Measurements from ENCODE around the gene FAM50B.

The FAM50B gene

DNA sequence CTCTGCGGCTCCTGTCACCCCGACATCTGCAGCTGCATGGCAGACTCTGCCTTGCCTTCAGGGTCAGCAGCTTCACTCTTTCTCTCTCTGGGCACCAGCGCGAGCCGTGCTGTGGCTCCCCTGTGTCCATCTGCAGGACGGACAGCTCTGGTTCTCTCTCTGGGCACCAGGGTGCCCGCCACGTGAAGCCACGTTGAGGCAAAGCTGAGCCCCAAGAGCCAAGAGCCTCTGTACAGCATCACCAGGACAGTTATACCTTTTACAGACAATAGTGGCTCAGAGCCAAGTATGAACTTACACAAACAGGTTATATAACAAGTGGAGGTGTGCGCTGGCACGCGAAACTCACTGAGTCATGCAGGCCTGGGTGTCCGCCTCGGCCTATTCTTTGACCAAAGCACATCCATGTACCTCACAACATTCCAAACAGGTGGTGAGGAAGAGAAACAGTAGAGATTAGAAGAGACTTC is 50.8 kb downstream of the FAM50B start:
- H2AFZ ChIP-seq (ENCODE audit: low read length), result no peak overlapping the region
- H3K36me3 ChIP-seq (replicated peaks in 1 of 2; ENCODE audit: control insufficient read depth in 2 of 2, insufficient read depth in 2 of 2, low read length in 2 of 2), result no peaks in the 10 kb centered on the region
- no peak overlapping the region for H3K27ac ChIP-seq (replicated peaks; ENCODE audit: low read length)
- no peaks in the 10 kb centered on the region for H3K79me1 ChIP-seq (ENCODE audit: low read depth, low read length)
- no peak overlapping the region for H4K8ac ChIP-seq (ENCODE audit: low read depth, low read length)
- H2BK120ac ChIP-seq (ENCODE audit: low read depth, low read length), result peak overlapping the region; percentile 75
- H2AK5ac ChIP-seq (ENCODE audit: low read depth, low read length), result no peak overlapping the region
- DNase-seq (ENCODE audit: low spot score), result no peak
- no peak overlapping the region for H2BK5ac ChIP-seq (ENCODE audit: low read length)
- no peak overlapping the region for H3K4ac ChIP-seq (ENCODE audit: low read length)
- H3K18ac ChIP-seq (ENCODE audit: low read length), result peak overlapping the region; percentile 15
- H3K4me3 ChIP-seq (ENCODE audit: low read length in 2 of 2), result peak overlapping the region in 1 of 2 donors; percentile 63
- H4K91ac ChIP-seq (ENCODE audit: low read depth, low read length, poor library complexity), result no peak overlapping the region
- H3K23ac ChIP-seq (ENCODE audit: low read depth, low read length, poor library complexity), result no peak overlapping the region
- peaks cover 0 to 7% of the 10 kb centered on the region in 2 donors for H3K9me3 ChIP-seq (replicated peaks in 1 of 2; ENCODE audit: control insufficient read depth in 2 of 2, insufficient read depth in 1 of 2, low read depth in 1 of 2, low read length in 2 of 2)
- no peak overlapping the region for H2BK12ac ChIP-seq (ENCODE audit: low read length)
- peaks cover 0 to 3% of the 10 kb centered on the region in 2 donors for H3K4me1 ChIP-seq (ENCODE audit: control insufficient read depth in 2 of 2, insufficient read depth in 1 of 2, low read depth in 1 of 2, low read length in 2 of 2)
- no peak overlapping the region for H3K14ac ChIP-seq (ENCODE audit: low read length)
- no peak overlapping the region for H2BK15ac ChIP-seq (ENCODE audit: low read length)
- no CpG with 5 or more reads among the region's 14 CpGs for WGBS, 2 donors (ENCODE audit: extremely low coverage in 2 of 2, insufficient read length in 2 of 2, insufficient replicate concordance in 1 of 2)
- no peak overlapping the region for H3K4me2 ChIP-seq (ENCODE audit: insufficient read depth, low read length, poor library complexity, severe bottlenecking)
- H3K9ac ChIP-seq (ENCODE audit: low read depth, low read length, poor library complexity), result no peak overlapping the region
- H3K27me3 ChIP-seq (ENCODE audit: control insufficient read depth in 3 of 3, insufficient read depth in 3 of 3, low read depth in 1 of 3, low read length in 3 of 3), result no peaks in the 10 kb centered on the region
